Measurements from ENCODE around the gene CD99.

DNA sequence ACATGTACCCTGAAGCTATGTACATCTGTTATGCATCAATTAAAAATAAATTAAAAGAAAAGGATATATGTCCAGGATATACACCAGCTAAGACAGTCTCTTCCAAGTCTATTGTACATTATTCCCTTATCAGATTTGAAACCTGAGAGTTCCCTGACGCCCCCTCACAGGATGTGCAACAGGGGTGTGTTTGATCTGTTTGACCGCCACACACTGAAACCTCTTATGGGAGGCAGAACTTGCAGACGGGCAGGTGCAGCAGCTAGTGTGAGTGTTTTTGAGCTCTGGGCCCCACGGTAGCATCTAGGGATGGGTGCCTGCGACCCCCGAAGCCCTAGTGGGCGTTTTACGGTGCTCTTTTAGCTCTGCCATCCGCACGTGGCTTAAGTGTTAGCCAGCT is 65.5 kb downstream of the CD99 start:
- TF ChIP-seq, protein P1, sequence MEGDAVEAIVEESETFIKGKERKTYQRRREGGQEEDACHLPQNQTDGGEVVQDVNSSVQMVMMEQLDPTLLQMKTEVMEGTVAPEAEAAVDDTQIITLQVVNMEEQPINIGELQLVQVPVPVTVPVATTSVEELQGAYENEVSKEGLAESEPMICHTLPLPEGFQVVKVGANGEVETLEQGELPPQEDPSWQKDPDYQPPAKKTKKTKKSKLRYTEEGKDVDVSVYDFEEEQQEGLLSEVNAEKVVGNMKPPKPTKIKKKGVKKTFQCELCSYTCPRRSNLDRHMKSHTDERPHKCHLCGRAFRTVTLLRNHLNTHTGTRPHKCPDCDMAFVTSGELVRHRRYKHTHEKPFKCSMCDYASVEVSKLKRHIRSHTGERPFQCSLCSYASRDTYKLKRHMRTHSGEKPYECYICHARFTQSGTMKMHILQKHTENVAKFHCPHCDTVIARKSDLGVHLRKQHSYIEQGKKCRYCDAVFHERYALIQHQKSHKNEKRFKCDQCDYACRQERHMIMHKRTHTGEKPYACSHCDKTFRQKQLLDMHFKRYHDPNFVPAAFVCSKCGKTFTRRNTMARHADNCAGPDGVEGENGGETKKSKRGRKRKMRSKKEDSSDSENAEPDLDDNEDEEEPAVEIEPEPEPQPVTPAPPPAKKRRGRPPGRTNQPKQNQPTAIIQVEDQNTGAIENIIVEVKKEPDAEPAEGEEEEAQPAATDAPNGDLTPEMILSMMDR (IDR thresholded peaks at IDR 0.05) = no peak
- TF ChIP-seq EZH2 (IDR thresholded peaks at IDR 0.05; ENCODE audit: borderline replicate concordance, insufficient read depth, low read depth, low read length, poor library complexity, severe bottlenecking) = no peak

All from B cell (primary cell).